Stimulated activated CD8-positive, alpha-beta memory T cell treated with anti-CD3 and anti-CD28 coated beads, Interleukin-12 subunit alpha, Interleukin-12 subunit beta, amount 100 ng/mL, for 4 hours (primary cell): ENCODE measurements around the gene CD1C.
A peak's percentile ranks its signal among the peaks of the same experiment; 100 is the strongest.
"Not testable (repeated sequence)": the region's sequence is repeated elsewhere in the genome, so short reads cannot be mapped to it uniquely, and the experiment has no call there.

Experiments used
- DNase-seq: peaks from one replicate; pipeline ENCODE4 v3.0.0-alpha.2; 2020; ENCODE audit warnings: low read depth

The CD1C gene

DNA sequence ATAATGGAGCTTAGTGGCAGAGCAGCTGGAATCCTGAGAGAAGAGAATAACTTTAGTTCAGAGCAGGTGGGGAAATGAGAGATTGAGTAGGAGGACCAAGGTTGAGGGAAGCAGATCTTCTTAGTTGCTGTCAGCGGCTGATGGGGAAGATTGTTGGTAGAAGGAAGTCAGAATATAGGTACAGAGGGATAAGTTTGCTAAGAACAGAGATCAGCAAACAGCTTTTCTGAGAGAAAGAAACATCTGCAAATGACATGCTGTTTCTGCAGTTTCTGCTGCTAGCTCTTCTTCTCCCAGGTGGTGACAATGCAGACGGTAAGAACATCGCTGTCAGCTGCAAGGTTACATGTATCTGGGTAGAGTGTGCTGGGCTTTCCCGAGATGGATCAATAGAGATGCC lies at the start of gene CD1C:
Gene CD1C, plus strand, starts transcription at position 113 of the 400 bp plus-strand sequence. Its CDS starts 142 bp downstream, at position 255.
- DNase-seq, result no peak

- DNase-seq, result no peak
These were observed 43.1 kb upstream of the CD1C start for GRCh38 chr1:158246650-158247049.

DNA sequence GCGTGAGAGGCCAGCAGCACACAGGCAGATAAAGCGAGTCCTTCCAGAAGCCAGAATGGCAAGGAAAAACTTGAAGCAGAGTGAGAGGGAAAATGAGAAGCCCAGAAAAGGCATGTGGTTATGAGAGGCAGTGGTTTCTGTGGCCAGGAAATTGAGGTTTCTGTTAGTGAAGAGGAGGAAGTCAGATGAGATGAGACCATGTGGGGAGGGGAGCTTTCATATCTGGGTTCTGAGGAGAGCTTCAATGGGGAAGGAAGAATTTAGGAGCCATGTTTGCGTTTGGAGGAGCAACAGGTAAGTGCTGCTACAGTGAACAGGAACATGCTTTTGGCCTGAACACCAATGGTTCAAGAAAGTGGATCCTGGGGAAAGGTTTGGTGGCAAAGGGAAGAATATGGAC lies 41.6 kb upstream of the CD1C start:
- peak; percentile 1 for DNase-seq

- DNase-seq, result no peak
These were observed 41.0 kb upstream of the CD1C start for GRCh38 chr1:158248771-158249170.

DNA sequence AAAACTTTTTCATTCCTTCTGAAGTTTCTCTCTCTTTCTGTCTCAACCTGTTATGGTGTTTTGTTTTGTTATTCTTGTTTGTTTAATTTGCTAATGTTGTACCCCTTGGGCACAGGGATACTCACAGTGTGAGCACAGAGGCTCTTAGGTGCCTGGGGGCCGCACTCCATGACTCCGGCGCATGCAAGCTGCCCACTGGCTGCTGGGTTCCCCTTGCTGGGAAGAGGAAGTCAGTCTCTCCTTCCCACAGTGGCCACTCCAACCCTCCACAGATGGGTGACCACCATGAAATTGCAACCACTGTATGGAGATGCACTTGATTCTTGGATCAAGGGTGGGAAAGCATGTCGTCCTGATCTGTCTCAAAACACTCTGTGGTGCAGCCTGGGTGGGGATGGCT lies 40.1 kb upstream of the CD1C start:
- DNase-seq, result no peak

- DNase-seq, result no peak
These were observed 38.6 kb upstream of the CD1C start for GRCh38 chr1:158251163-158251562.

GRCh38 chr1:158255656-158256055 lies 34.1 kb upstream of the CD1C start:
- DNase-seq, result no peak

DNA sequence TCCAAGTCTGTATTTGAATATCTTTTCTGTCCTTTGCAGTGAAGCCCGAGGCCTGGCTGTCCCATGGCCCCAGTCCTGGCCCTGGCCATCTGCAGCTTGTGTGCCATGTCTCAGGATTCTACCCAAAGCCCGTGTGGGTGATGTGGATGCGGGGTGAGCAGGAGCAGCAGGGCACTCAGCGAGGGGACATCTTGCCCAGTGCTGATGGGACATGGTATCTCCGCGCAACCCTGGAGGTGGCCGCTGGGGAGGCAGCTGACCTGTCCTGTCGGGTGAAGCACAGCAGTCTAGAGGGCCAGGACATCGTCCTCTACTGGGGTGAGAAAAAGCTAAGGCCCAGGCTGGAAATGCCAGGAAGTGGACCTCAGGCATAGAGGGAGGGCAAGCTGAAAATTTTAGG lies 33.0 kb upstream of the CD1C start:
- DNase-seq, result not testable (repeated sequence)

DNA sequence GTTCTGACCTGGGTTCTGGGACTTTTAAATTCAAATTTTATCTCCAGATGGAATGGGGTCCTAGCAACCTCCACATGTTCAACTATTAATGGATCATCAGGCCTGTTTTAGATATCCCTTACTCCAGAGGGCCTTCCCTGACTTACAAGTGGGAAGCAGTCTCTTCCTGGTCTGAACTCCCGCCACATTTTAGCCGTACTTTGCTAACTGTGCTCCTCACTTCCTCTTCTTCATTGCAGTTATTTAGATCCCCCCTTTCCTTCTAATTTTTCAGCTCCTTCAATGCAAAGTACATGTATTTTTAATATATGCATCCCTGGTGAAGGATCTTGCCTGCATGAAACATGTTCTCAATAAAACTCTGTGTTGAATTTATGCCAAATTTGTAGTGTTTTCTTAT lies 31.8 kb upstream of the CD1C start:
- no peak for DNase-seq

- DNase-seq, result no peak
These were observed 30.6 kb upstream of the CD1C start for GRCh38 chr1:158259117-158259516.

- DNase-seq, result no peak
These were observed 17.0 kb upstream of the CD1C start for GRCh38 chr1:158272681-158273080.

- DNase-seq, result no peak
These were observed 14.9 kb upstream of the CD1C start for GRCh38 chr1:158274797-158275196.

DNA sequence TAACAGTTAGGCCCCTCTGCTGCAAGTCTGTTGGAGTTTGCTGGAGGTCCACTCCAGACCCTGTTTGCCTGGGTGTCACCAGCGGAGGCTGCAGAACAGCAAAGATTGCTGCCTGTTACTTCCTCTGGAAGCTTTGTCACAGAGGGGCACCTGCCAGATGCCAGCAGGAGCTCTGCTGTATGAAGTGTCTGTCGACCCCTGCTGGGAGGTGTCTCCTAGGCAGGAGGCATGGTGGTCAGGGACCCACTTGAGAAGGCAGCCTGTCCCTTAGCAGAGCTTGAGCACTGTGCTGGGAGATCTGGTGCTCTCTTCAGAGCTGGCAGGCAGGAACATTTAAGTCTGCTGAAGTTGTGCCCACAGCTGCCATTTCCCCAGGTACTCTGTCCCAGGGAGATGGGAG lies 7.3 kb upstream of the CD1C start:
- DNase-seq, result not testable (repeated sequence)

DNA sequence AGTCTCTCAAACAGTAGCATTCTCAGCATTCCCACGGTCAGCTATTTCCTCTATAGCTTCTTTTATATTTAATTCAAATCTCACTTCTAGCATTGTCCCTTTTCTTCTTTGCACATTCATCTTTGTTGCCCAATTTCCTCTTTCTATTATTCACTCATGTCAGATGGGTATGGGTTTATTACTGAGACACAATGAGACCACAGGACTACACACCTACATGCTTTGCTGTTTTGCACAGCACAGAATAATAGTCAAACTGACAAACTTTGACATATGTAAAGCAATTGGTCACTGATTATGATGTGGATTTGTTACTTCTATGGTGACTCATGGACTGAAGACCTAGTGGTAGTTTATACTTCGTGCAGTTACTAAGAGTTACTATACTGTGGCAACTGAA lies 5.8 kb upstream of the CD1C start:
- no peak for DNase-seq

DNA sequence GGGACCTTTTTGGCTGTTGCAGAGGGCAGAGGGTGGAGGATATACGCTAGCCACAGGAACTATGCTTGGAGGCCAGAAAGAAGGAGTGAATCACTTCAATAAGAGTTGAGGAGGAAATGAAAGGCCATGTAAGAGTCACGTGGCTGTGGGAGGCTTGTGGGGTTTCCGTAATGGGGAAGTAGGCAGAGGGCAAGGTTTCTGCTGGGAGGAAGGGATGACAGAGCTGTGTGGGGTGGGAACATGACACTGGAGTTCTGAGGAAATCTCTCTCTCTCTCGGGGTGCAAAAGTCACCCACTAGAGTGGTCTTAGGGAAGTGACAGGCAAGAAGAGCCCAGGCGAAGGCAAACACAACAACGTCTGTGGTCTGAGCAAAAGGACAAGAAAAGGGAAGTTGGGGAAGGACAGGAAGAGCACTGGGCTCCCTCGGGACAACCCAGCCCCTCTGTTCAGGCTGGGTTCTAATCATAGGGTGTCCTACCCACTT lies 3.9 kb upstream of the CD1C start:
- peak; percentile 2 for DNase-seq

GRCh38 chr1:158286487-158286886 lies 3.2 kb upstream of the CD1C start:
- DNase-seq, result no peak

GRCh38 chr1:158286941-158287346 lies 2.8 kb upstream of the CD1C start:
- no peak for DNase-seq

GRCh38 chr1:158290321-158290844 lies 660 bp downstream of the CD1C start:
- DNase-seq, result no peak

DNA sequence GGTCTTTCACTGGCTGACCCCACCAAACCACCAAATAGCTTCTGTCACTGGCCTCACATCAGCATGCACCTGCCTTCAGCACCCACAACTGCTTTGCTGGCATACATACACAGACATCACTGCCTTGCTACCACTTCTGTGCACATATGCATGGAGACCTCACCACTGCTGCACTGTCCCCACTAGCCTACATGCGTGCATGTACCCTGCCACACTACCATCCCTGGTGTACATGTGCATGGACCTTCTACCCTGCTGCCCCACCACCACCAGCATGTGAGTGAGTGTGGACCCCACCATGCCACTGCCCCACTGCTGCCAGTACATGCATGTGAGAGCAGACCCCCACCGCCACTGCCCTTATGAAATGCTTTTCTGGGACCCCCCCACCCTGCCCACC lies 6.1 kb downstream of the CD1C start:
- no peak for DNase-seq

- no peak for DNase-seq
These were observed 20.9 kb downstream of the CD1C start for GRCh38 chr1:158310623-158311022.

- no peak for DNase-seq
These were observed 21.3 kb downstream of the CD1C start for GRCh38 chr1:158311066-158311465.

DNA sequence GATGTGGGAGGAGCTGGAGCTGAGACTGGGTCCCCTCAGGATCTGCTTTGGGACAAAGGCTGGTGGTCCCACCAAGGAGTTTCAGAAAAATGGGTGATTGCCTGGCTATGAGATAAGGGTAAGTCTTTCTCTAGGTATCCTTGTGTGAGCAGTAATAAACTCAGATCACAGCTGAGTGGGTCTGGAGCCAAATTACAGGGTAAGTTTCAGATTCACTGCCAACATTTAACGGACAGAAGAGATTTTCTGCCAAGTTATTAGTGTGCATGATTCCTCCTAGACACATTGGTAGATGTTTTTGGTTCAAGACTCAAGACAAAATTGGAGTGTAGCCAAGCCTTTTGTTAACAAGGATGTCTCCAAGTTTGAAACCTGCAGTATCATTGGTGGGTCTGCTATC lies 34.1 kb downstream of the CD1C start:
- no peak for DNase-seq

GRCh38 chr1:158324395-158324794 lies 34.7 kb downstream of the CD1C start:
- no peak for DNase-seq

GRCh38 chr1:158327481-158327880 lies 37.8 kb downstream of the CD1C start:
- no peak for DNase-seq

DNA sequence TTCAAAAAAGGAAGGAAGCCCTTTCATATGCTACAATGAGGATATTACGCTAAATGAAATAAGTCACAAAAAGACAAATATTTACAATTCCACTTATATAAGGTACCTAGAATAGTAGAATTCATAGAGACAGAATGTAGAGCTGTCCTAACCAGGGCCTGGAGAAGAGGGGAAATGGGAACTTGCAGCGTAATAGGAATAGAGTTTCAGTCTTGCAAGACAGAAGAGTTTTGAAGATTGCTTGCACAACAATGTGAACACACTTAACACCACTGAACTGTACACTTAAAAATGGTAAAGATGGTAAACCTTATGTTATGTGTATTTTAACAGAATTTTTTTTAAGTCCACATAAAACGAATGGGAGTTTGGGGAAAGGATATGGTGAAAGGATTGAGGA lies 38.7 kb downstream of the CD1C start:
- DNase-seq, result no peak
